B cell (primary cell): ENCODE data around the gene KLF3. TPM values are rescaled to one million over a fixed set of nuclear protein-coding genes. Genes with fewer than 3 reads are reported as not detected.

Experiments used
- ATAC-seq: fragments of 200-7000 bp; cut with Tn5 transposase; one replicate; pipeline ENCODE4 v1.10.0; 2021; ENCODE audit warnings: low read depth, mild to moderate bottlenecking, moderate number of reproducible peaks, moderate library complexity
- CTCF ChIA-PET: fragments of 350-600 bp; sonication (Branson Sonifier 250); formaldehyde crosslinking; loops from one replicate; lab custom pipeline; 2021; ENCODE audit warnings: antibody characterized with exemption, inconsistent platforms; lab: Charles Lee
- POLR2A ChIA-PET: fragments of 350-600 bp; sonication (Branson Sonifier 250); formaldehyde crosslinking; loops from one replicate; lab custom pipeline; 2021; ENCODE audit warnings: antibody characterized with exemption; lab: Charles Lee
- DNase-seq: peaks from one replicate; pipeline ENCODE4 v3.0.0; 2013
- H2AFZ ChIP-seq: 2 replicates; pipeline ENCODE4 v1.6.1; 2012; ENCODE audit warnings: mild to moderate bottlenecking, low read depth, low read length; ENCODE audit not compliant: insufficient read depth, poor library complexity, severe bottlenecking
- H3K27ac ChIP-seq, 2 donors: 1 replicate in 1 of 2; 2 replicates in 1 of 2; pipeline ENCODE4 v1.5.1; 2012 to 2013; ENCODE audit warnings: low read length in 2 of 2, mild to moderate bottlenecking in 2 of 2, moderate library complexity in 1 of 2
- H3K27me3 ChIP-seq, 4 experiments: fragments of 200-600 bp in 1 of 4; sonication (generic) in 1 of 4; replicated peaks in 1 of 4; 1 replicate in 2 of 4; 2 replicates in 2 of 4; pipeline versions ENCODE4 v1.6.1 to v1.7.0; 2013 to 2016; ENCODE audit warnings: low read length in 3 of 4, mild to moderate bottlenecking in 2 of 4, mixed read lengths in 1 of 4, moderate library complexity in 1 of 4; ENCODE audit not compliant: insufficient read depth in 4 of 4, control insufficient read depth in 3 of 4; ENCODE audit errors: control extremely low read depth in 1 of 4
- H3K36me3 ChIP-seq, 2 experiments: replicated peaks in 1 of 2; 1 replicate in 1 of 2; 2 replicates in 1 of 2; pipeline versions ENCODE4 v1.6.1 to v1.7.1; 2013; ENCODE audit warnings: low read length in 1 of 2; ENCODE audit not compliant: insufficient read depth in 2 of 2, control insufficient read depth in 1 of 2; ENCODE audit errors: control extremely low read depth in 1 of 2, extremely low read depth in 1 of 2
- H3K4me1 ChIP-seq, 2 donors: fragments of 200-600 bp in 1 of 2; sonication (generic) in 1 of 2; 1 replicate in 1 of 2; 2 replicates in 1 of 2; pipeline versions ENCODE4 v1.5.1 to v1.6.1; 2013 to 2017; ENCODE audit warnings: low read length in 2 of 2; ENCODE audit not compliant: control insufficient read depth in 2 of 2, insufficient read depth in 2 of 2
- H3K4me2 ChIP-seq: replicated peaks from 2 replicates; pipeline ENCODE3; 2012; ENCODE audit warnings: mild to moderate bottlenecking, low read depth, low read length; ENCODE audit not compliant: poor library complexity, severe bottlenecking
- H3K4me3 ChIP-seq, 5 experiments: fragments of 200-600 bp in 1 of 5; sonication (generic) in 1 of 5; 1 replicate in 3 of 5; 2 replicates in 2 of 5; pipeline versions ENCODE4 v1.5.1 to v1.7.0; 2011 to 2016; ENCODE audit warnings: low read length in 4 of 5, mild to moderate bottlenecking in 4 of 5, low read depth in 2 of 5, control low read depth in 1 of 5, moderate library complexity in 1 of 5; ENCODE audit not compliant: insufficient read depth in 1 of 5; ENCODE audit errors: control extremely low read depth in 1 of 5, extremely low read depth in 1 of 5
- H3K79me2 ChIP-seq: fragments of 200-600 bp; sonication (generic); one replicate; pipeline ENCODE4 v1.6.0; 2016; ENCODE audit warnings: low read length; ENCODE audit not compliant: control insufficient read depth, insufficient read depth
- H3K9ac ChIP-seq: fragments of 200-600 bp; sonication (generic); 2 replicates; pipeline ENCODE4 v1.6.1; 2017; ENCODE audit warnings: mild to moderate bottlenecking, low read length, moderate library complexity
- H3K9me3 ChIP-seq, 3 donors: one replicate each; pipeline versions ENCODE4 v1.6.1 to v1.7.1; 2013; ENCODE audit warnings: low read length in 2 of 3; ENCODE audit not compliant: control insufficient read depth in 2 of 3, insufficient read depth in 1 of 3; ENCODE audit errors: control extremely low read depth in 1 of 3
- H4K20me1 ChIP-seq: 2 replicates; pipeline ENCODE4 v1.6.0; 2012; ENCODE audit warnings: mild to moderate bottlenecking, low read length; ENCODE audit not compliant: insufficient read depth, control insufficient read depth, poor library complexity, severe bottlenecking
- H3K27ac Mint-ChIP-seq: one replicate; pipeline ENCODE4 v1.8.0; 2021; ENCODE audit warnings: mixed read lengths
- H3K27me3 Mint-ChIP-seq: one replicate; pipeline ENCODE4 v1.8.0; 2021; ENCODE audit warnings: mixed read lengths
- H3K4me1 Mint-ChIP-seq: one replicate; pipeline ENCODE4 v1.8.0; 2021; ENCODE audit warnings: mixed read lengths
- H3K4me3 Mint-ChIP-seq: one replicate; pipeline ENCODE4 v1.8.0; 2021; ENCODE audit warnings: mixed read lengths
- H3K9me3 Mint-ChIP-seq: one replicate; pipeline ENCODE4 v1.8.0; 2022; ENCODE audit warnings: mixed read lengths; ENCODE audit not compliant: insufficient read depth
- CTCF ChIP-seq: fragments of 200-600 bp; IDR thresholded peaks from one replicate; pipeline ENCODE4 v1.8.0; 2022; ENCODE audit warnings: antibody characterized with exemption, mild to moderate bottlenecking
- EZH2 ChIP-seq: IDR thresholded peaks from 2 replicates; pipeline ENCODE4 v1.6.1; 2012; ENCODE audit warnings: borderline replicate concordance, low read depth, mild to moderate bottlenecking, moderate library complexity, low read length; ENCODE audit not compliant: insufficient read depth, poor library complexity, severe bottlenecking
- WGBS: methylation state at CpG from one replicate; pipeline ENCODE4 v1.1.5; 2013; ENCODE audit warnings: missing lambda C conversion rate; ENCODE audit not compliant: insufficient coverage; 5-methylcytosine and 5-hydroxymethylcytosine counted together
- intact Hi-C: fragments of 100-400 bp; cut with micrococcal nuclease; formaldehyde crosslinking; loops from one replicate; pipeline ENCODE4 v1.10.0; 2022
- polyA plus RNA-seq: library from polyadenylated mRNA; depleted of rRNA; stranded (reverse); fragments of >200 nt; gene quantifications from 2 replicates; pipeline ENCODE4 v1.2.3, GENCODE V29; 2012
- total RNA-seq, 2 donors: library from RNA; stranded (reverse); fragments of 120-200 nt in 1 of 2; gene quantifications; 1 replicate in 1 of 2; 2 replicates in 1 of 2; pipeline versions ENCODE4 v1.2.3 to v1.2.4, GENCODE V29; 2013 to 2022

Gene KLF3
- total and polyA plus RNA-seq, 2 donors (not counting 1 experiment from before 2014, with no cell fraction given): 32.9 to 51.9 TPM

DNA sequence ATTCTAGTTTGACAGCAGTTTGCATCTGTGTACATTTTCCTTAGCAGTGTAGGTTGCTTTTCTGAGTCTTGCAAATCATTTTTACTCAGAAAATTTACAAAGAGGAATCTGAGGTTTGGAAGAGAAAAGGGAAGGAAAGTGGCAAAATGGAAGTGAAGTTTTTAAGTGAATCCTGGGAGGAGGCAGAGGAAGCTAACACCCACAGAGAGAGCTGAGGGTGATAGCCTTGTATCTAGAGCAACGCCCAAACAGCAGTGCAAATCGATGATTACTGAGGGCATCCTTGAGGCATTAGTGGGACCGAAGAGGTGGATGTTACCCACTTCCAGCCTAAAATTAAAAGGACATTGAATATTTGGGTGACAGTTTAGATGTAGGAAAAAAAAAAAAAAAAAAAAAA lies 31.8 kb downstream of the KLF3 start:
- H3K27me3 ChIP-seq: no peaks in the 10 kb centered on the region
- H3K9ac ChIP-seq: no peak overlapping the region
- no peak overlapping the region for H2AFZ ChIP-seq
- no peaks in the 10 kb centered on the region for H3K9me3 Mint-ChIP-seq
- ChIA-PET CTCF (no interaction called here), POLR2A (no interaction called here)
- no peaks in the 10 kb centered on the region for H3K79me2 ChIP-seq
- no peaks in the 10 kb centered on the region for H3K4me1 Mint-ChIP-seq
- H4K20me1 ChIP-seq: peaks cover 10% of the 10 kb centered on the region
- no peak overlapping the region for H3K4me3 Mint-ChIP-seq
- no peaks in the 10 kb centered on the region for H3K4me1 ChIP-seq
- no peak for TF ChIP-seq CTCF
- no peak for TF ChIP-seq EZH2
- no peaks in the 10 kb centered on the region for H3K27me3 Mint-ChIP-seq
- H3K27ac Mint-ChIP-seq: no peak overlapping the region
- H3K4me2 ChIP-seq: no peak overlapping the region
- H3K4me3 ChIP-seq: no peak overlapping the region
- ATAC-seq (no peak), DNase-seq (no peak)
- H3K36me3 ChIP-seq: peaks cover 18 to 62% of the 10 kb centered on the region in 2 experiments
- no peaks in the 10 kb centered on the region for H3K9me3 ChIP-seq
- WGBS: no CpG with 5 or more reads among the region's 3 CpGs
- H3K27ac ChIP-seq: no peak overlapping the region
- intact Hi-C loops: no loop called here

DNA sequence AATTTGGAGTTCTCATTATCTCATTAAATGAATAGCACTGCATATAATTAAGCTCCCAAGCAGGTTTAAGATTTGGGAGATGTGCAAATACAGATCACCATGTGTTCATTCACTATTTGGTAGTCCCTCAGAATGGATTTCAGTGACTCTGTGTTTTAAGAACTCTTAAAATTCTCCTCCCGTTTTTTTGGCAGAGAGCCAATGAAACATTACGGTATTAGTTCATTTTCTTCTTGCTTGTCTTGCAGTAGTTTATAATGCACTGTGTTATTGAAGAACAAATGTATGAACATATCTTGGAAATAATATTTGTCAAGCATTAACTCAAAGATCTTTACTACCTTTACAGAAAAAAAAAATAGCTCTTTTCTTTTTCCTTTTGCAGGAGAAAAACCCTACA lies 32.7 kb downstream of the KLF3 start:
- Mint-ChIP-seq H3K4me3 (no peak overlapping the region), H3K27ac (no peak overlapping the region), H3K4me1 (no peaks in the 10 kb centered on the region), H3K9me3 (no peaks in the 10 kb centered on the region), H3K27me3 (no peaks in the 10 kb centered on the region)
- Histone ChIP-seq H3K9ac (no peak overlapping the region), H2AFZ (no peak overlapping the region), H3K27me3 (no peaks in the 10 kb centered on the region), H3K9me3 (no peaks in the 10 kb centered on the region), H3K4me1 (no peaks in the 10 kb centered on the region), H3K4me2 (no peak overlapping the region), H4K20me1 (peaks cover 10% of the 10 kb centered on the region), H3K79me2 (no peaks in the 10 kb centered on the region), H3K27ac (no peak overlapping the region), H3K4me3 (no peak overlapping the region), H3K36me3 (peaks cover 18 to 54% of the 10 kb centered on the region in 2 experiments)
- DNase-seq (no peak), ATAC-seq (no peak)
- intact Hi-C loops: no loop called here
- ChIA-PET CTCF (interaction anchor here (0.7 to 1.3 kb wide), 4 partner anchors 20 to 517 kb away, joined by 3 to 5 read pairs (median 4); no protein-coding TSS in a partner anchor), POLR2A (no interaction called here)
- no CpG with 5 or more reads among the region's 2 CpGs for WGBS
- TF ChIP-seq EZH2: no peak
- TF ChIP-seq CTCF: no peak
